Epidermal melanocyte (primary cell): ENCODE data around the gene ELP2.
"Not testable (repeated sequence)": the region's sequence is repeated elsewhere in the genome, so short reads cannot be mapped to it uniquely, and the experiment has no call there.

Source experiments
- DNase-seq: peaks from one replicate; pipeline ENCODE4 v3.0.0; 2011; ENCODE audit warnings: low spot score; ENCODE audit not compliant: insufficient read length

ELP2 gene

GRCh38 chr18:36188916-36189315 lies 59.2 kb downstream of the ELP2 start:
- no peak for DNase-seq

- DNase-seq: no peak
Observed at GRCh38 chr18:36189486-36189885, 59.8 kb downstream of the ELP2 start.

GRCh38 chr18:36191286-36191685 lies 61.6 kb downstream of the ELP2 start:
- no peak for DNase-seq

GRCh38 chr18:36191711-36192110 lies 62.0 kb downstream of the ELP2 start:
- no peak for DNase-seq

- no peak for DNase-seq
Observed at GRCh38 chr18:36194600-36195315, 65.1 kb downstream of the ELP2 start.

GRCh38 chr18:36195427-36196122 lies 65.9 kb downstream of the ELP2 start:
- no peak for DNase-seq

- DNase-seq: no peak
Observed at GRCh38 chr18:36196238-36196995, 66.7 kb downstream of the ELP2 start.

- DNase-seq: no peak
Observed at GRCh38 chr18:36197511-36198166, 67.9 kb downstream of the ELP2 start.

- no peak for DNase-seq
Observed at GRCh38 chr18:36199691-36200295, 70.1 kb downstream of the ELP2 start.

- no peak for DNase-seq
Observed at GRCh38 chr18:36200354-36200771, 70.7 kb downstream of the ELP2 start.

GRCh38 chr18:36201765-36202164 lies 72.1 kb downstream of the ELP2 start:
- DNase-seq: no peak

- DNase-seq: no peak
Observed at GRCh38 chr18:36203360-36203895, 73.7 kb downstream of the ELP2 start.

GRCh38 chr18:36205166-36205565 lies 75.5 kb downstream of the ELP2 start:
- DNase-seq: no peak

- DNase-seq: no peak
Observed at GRCh38 chr18:36207303-36207702, 77.6 kb downstream of the ELP2 start.

- DNase-seq: not testable (repeated sequence)
Observed at GRCh38 chr18:36207969-36208368, 78.3 kb downstream of the ELP2 start.

- DNase-seq: no peak
Observed at GRCh38 chr18:36211612-36212065, 81.9 kb downstream of the ELP2 start.

- no peak for DNase-seq
Observed at GRCh38 chr18:36212301-36213171, 82.8 kb downstream of the ELP2 start.

- no peak for DNase-seq
Observed at GRCh38 chr18:36214811-36215210, 85.1 kb downstream of the ELP2 start.

- no peak for DNase-seq
Observed at GRCh38 chr18:36215577-36215976, 85.9 kb downstream of the ELP2 start.

GRCh38 chr18:36217348-36217747 lies 87.6 kb downstream of the ELP2 start:
- DNase-seq: no peak
